Measurements from ENCODE around the gene CEBPA.

DNA sequence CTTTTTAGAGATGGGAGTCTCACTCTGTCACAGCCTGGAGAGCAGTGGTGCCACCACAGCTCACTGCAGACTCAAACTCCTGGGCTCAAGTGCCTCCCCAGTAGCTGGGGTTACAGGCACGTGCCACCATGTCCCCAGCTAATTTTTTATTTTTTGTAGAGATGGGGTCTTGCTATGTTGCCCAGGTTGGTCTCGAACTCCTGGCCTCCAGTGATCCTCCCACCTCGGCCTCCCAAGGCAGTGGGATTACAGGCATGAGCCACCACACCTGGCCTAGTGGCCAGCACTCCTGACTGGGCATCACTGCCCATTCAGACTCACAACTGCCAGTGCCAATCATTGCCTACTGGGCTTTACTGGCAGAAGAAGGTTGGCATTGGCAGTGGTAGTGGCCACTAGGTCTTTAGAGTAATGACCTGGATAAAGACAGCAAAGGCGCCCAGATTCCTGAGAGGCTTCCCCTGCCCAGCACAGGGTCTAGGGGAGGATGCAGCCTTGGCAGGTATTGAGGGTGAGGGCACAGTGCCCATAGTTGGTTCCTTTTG, 49.8 kb downstream of the CEBPA start:
- TF ChIP-seq, protein P1, sequence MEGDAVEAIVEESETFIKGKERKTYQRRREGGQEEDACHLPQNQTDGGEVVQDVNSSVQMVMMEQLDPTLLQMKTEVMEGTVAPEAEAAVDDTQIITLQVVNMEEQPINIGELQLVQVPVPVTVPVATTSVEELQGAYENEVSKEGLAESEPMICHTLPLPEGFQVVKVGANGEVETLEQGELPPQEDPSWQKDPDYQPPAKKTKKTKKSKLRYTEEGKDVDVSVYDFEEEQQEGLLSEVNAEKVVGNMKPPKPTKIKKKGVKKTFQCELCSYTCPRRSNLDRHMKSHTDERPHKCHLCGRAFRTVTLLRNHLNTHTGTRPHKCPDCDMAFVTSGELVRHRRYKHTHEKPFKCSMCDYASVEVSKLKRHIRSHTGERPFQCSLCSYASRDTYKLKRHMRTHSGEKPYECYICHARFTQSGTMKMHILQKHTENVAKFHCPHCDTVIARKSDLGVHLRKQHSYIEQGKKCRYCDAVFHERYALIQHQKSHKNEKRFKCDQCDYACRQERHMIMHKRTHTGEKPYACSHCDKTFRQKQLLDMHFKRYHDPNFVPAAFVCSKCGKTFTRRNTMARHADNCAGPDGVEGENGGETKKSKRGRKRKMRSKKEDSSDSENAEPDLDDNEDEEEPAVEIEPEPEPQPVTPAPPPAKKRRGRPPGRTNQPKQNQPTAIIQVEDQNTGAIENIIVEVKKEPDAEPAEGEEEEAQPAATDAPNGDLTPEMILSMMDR (IDR thresholded peaks at IDR 0.05; ENCODE audit: low read depth, low read length, missing input control) = no peak
- TF ChIP-seq GABPA (IDR thresholded peaks at IDR 0.05 in 1 of 2, conservative IDR thresholded peaks at IDR 0.05 in 1 of 2) (no peak), RAD21 (IDR thresholded peaks at IDR 0.05) (no peak), RXRA (IDR thresholded peaks at IDR 0.05) (no peak), JUND (IDR thresholded peaks at IDR 0.05) (no peak)
- TF ChIP-seq, protein P2, sequence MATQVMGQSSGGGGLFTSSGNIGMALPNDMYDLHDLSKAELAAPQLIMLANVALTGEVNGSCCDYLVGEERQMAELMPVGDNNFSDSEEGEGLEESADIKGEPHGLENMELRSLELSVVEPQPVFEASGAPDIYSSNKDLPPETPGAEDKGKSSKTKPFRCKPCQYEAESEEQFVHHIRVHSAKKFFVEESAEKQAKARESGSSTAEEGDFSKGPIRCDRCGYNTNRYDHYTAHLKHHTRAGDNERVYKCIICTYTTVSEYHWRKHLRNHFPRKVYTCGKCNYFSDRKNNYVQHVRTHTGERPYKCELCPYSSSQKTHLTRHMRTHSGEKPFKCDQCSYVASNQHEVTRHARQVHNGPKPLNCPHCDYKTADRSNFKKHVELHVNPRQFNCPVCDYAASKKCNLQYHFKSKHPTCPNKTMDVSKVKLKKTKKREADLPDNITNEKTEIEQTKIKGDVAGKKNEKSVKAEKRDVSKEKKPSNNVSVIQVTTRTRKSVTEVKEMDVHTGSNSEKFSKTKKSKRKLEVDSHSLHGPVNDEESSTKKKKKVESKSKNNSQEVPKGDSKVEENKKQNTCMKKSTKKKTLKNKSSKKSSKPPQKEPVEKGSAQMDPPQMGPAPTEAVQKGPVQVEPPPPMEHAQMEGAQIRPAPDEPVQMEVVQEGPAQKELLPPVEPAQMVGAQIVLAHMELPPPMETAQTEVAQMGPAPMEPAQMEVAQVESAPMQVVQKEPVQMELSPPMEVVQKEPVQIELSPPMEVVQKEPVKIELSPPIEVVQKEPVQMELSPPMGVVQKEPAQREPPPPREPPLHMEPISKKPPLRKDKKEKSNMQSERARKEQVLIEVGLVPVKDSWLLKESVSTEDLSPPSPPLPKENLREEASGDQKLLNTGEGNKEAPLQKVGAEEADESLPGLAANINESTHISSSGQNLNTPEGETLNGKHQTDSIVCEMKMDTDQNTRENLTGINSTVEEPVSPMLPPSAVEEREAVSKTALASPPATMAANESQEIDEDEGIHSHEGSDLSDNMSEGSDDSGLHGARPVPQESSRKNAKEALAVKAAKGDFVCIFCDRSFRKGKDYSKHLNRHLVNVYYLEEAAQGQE (IDR thresholded peaks at IDR 0.05) = no peak
- TF ChIP-seq, protein P3, sequence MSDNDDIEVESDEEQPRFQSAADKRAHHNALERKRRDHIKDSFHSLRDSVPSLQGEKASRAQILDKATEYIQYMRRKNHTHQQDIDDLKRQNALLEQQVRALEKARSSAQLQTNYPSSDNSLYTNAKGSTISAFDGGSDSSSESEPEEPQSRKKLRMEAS (IDR thresholded peaks at IDR 0.05) = no peak

Measured in liver (tissue), 3 donors.